CD4-positive, alpha-beta memory T cell (primary cell): ENCODE results near the gene IL1RL2. TPM values are rescaled to one million over a fixed set of nuclear protein-coding genes. Genes with fewer than 3 reads are reported as not detected.

Source experiments
- CTCF ChIA-PET: fragments of 350-600 bp; sonication (Branson Sonifier 250); formaldehyde crosslinking; loops from one replicate; lab custom pipeline; 2021; ENCODE audit warnings: inconsistent platforms; ENCODE audit not compliant: partially characterized antibody; lab: Charles Lee
- POLR2A ChIA-PET: fragments of 350-600 bp; sonication (Branson Sonifier 250); formaldehyde crosslinking; loops from one replicate; lab custom pipeline; 2021; ENCODE audit not compliant: partially characterized antibody; lab: Charles Lee
- DNase-seq, 5 donors: peaks; one replicate each; pipeline versions ENCODE4 v3.0.0 to v3.0.0-alpha.2; 2020 to 2022; ENCODE audit warnings: mixed read lengths in 1 of 5
- H3K27ac ChIP-seq: one replicate; pipeline ENCODE4 v1.7.0; 2013; ENCODE audit warnings: low read depth, low read length
- H3K27me3 ChIP-seq: 2 replicates; pipeline ENCODE4 v1.7.0; 2013; ENCODE audit warnings: mild to moderate bottlenecking, low read length, moderate library complexity; ENCODE audit not compliant: insufficient read depth
- H3K36me3 ChIP-seq: 2 replicates; pipeline ENCODE4 v1.7.0; 2013; ENCODE audit warnings: mild to moderate bottlenecking, low read length, moderate library complexity; ENCODE audit not compliant: insufficient read depth
- H3K4me1 ChIP-seq: 2 replicates; pipeline ENCODE4 v1.7.0; 2013; ENCODE audit warnings: mild to moderate bottlenecking, low read length, moderate library complexity; ENCODE audit not compliant: insufficient read depth
- H3K4me3 ChIP-seq, 2 donors: one replicate each; pipeline ENCODE4 v1.7.0; 2013; ENCODE audit warnings: low read length in 2 of 2, mild to moderate bottlenecking in 1 of 2
- H3K9me3 ChIP-seq, 2 donors: one replicate each; pipeline ENCODE4 v1.7.0; 2013; ENCODE audit warnings: low read length in 2 of 2, control low read depth in 1 of 2; ENCODE audit not compliant: control insufficient read depth in 1 of 2
- H3K27ac Mint-ChIP-seq, 7 donors: one replicate each; pipeline ENCODE4 v1.8.0; 2020 to 2021; ENCODE audit warnings: mixed read lengths in 7 of 7, mild to moderate bottlenecking in 6 of 7, inconsistent platforms in 3 of 7, moderate library complexity in 3 of 7
- H3K27me3 Mint-ChIP-seq, 2 donors: one replicate each; pipeline ENCODE4 v1.8.0; 2020 to 2021; ENCODE audit warnings: mixed read lengths in 2 of 2
- H3K36me3 Mint-ChIP-seq, 2 donors: one replicate each; pipeline ENCODE4 v1.8.0; 2020 to 2021; ENCODE audit warnings: mixed read lengths in 2 of 2, inconsistent platforms in 1 of 2, mild to moderate bottlenecking in 1 of 2
- H3K4me1 Mint-ChIP-seq, 4 donors: one replicate each; pipeline ENCODE4 v1.8.0; 2020 to 2021; ENCODE audit warnings: mixed read lengths in 4 of 4, mild to moderate bottlenecking in 1 of 4
- H3K4me3 Mint-ChIP-seq, 8 donors: one replicate each; pipeline ENCODE4 v1.8.0; 2020 to 2021; ENCODE audit warnings: mixed read lengths in 8 of 8, mild to moderate bottlenecking in 7 of 8, moderate library complexity in 6 of 8, inconsistent platforms in 3 of 8
- H3K9me3 Mint-ChIP-seq, 8 donors: one replicate each; pipeline ENCODE4 v1.8.0; 2020 to 2021; ENCODE audit warnings: mixed read lengths in 8 of 8, mild to moderate bottlenecking in 5 of 8, inconsistent platforms in 3 of 8, moderate library complexity in 1 of 8
- intact Hi-C: fragments of 100-400 bp; cut with micrococcal nuclease; formaldehyde crosslinking; loops from one replicate; pipeline ENCODE4 v1.15.1; 2023
- polyA plus RNA-seq, 2 donors: library from polyadenylated mRNA; unstranded; fragments of 300-500 nt; fragmentation: Illumina TruSeq; gene quantifications; one replicate each; pipeline ENCODE4 v1.2.3, GENCODE V29; 2021
- total RNA-seq, 2 experiments: library from RNA; stranded (reverse); gene quantifications; one replicate each; pipeline ENCODE4 v1.2.3, GENCODE V29; 2021

The IL1RL2 gene
- total and polyA plus RNA-seq, 4 experiments from 2014 or later, result 0.23 TPM; not detected in 3

DNA sequence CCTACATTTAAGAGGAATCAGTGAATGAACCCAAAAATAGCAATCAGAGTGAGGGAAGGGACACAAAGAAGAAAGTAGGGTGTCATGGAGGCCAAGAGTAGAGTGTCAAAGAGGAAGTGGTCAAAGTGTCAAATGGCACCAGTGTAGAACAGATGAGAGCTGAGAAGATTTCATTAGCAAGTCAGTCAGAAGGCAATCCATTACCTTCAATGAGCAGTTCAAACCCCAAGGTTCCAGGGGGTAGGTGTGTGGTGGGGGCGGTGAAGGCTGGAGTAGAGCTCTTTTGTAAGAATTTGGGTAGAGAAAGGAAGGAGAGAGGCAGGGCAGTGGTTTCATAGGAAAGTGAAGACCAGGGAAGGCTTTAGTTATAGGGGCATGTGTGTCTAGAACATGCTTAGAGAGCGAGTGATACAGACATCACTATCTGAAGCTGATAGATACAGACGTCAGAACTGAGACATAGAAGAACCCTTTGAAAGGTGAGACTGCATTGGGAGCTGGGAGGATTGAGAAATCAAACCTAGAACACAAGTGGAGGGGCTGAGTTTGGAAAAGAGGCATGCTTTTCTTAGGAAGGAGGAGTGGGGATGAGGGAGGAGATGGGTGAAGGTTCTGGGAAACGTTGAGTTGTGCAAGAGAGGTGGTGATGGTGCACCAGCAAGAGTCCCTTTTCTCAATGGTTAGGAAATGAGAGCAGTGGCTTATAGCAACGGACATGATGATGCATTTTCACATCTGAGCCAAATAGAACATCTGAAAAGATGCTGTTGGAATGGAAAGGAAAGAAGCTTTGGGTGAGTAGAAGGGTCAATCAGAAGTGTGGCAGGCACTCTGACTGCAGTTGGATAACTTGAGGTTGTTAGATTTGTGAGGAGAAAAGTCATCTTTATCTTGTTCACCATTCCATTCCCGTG lies 75.7 kb downstream of the IL1RL2 start:
- peaks cover 29% of the 10 kb centered on the region for H3K4me1 ChIP-seq
- H3K4me3 ChIP-seq, result no peak overlapping the region
- CTCF ChIA-PET, result interaction anchor here (0.6 to 2.5 kb wide), 4 partner anchors 10 to 181 kb away, joined by 4 to 11 read pairs (median 4); partner anchors contain the start of gene IL18R1
- H3K36me3 ChIP-seq, result no peaks in the 10 kb centered on the region
- no peaks in the 10 kb centered on the region for H3K36me3 Mint-ChIP-seq
- H3K4me1 Mint-ChIP-seq, result peaks cover 14 to 27% (median 16%) of the 10 kb centered on the region in 4 donors
- no peak for DNase-seq
- no peak overlapping the region for H3K27ac Mint-ChIP-seq
- peaks cover 0 to 1% of the 10 kb centered on the region in 2 donors for H3K27me3 Mint-ChIP-seq
- H3K27ac ChIP-seq, result no peak overlapping the region
- POLR2A ChIA-PET, result no interaction called here
- intact Hi-C loops, result no loop called here
- H3K9me3 Mint-ChIP-seq, result peaks cover 0 to 2% (median 0%) of the 10 kb centered on the region in 8 donors
- no peak overlapping the region for H3K4me3 Mint-ChIP-seq
- no peaks in the 10 kb centered on the region for H3K27me3 ChIP-seq
- no peaks in the 10 kb centered on the region for H3K9me3 ChIP-seq

DNA sequence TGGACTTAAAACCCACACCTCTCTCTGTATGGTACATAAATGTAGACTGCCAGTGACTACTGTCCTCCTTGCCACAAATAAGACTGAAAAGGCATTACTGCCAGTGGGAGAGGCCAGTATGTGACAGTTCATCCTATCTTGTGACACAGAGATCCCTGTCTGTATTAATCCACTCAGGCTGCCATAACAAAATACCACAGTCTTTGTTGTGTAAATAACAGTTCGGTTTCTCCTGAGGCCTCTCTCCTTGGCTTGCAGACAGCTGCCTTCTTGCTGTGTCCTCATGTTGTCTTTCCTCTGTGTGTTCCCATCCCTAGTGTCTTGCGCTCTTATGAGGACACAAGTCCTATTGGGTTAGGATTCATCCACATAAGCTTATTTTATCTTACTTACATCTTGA lies 78.1 kb downstream of the IL1RL2 start:
- no peak for DNase-seq
- H3K4me3 ChIP-seq, result no peak overlapping the region
- no peaks in the 10 kb centered on the region for H3K27me3 ChIP-seq
- Mint-ChIP-seq H3K27ac (no peak overlapping the region), H3K9me3 (no peaks in the 10 kb centered on the region), H3K27me3 (peaks cover 0 to 1% of the 10 kb centered on the region in 2 donors), H3K36me3 (no peaks in the 10 kb centered on the region), H3K4me3 (peak overlapping the region in 3 of 8 donors; percentile 7 to 15 (median 12)), H3K4me1 (peaks cover 0 to 11% (median 4%) of the 10 kb centered on the region in 4 donors)
- intact Hi-C loops, result no loop called here
- H3K36me3 ChIP-seq, result no peaks in the 10 kb centered on the region
- POLR2A ChIA-PET, result interaction anchor here (0.6 kb wide), 1 partner anchor 548 kb away, joined by 3 read pairs; no protein-coding TSS in a partner anchor
- CTCF ChIA-PET, result interaction anchor here (5.0 kb wide), 1 partner anchor 12 kb away, joined by 27 read pairs; no protein-coding TSS in a partner anchor
- H3K4me1 ChIP-seq, result peaks cover 10% of the 10 kb centered on the region
- H3K27ac ChIP-seq, result no peak overlapping the region
- no peaks in the 10 kb centered on the region for H3K9me3 ChIP-seq

DNA sequence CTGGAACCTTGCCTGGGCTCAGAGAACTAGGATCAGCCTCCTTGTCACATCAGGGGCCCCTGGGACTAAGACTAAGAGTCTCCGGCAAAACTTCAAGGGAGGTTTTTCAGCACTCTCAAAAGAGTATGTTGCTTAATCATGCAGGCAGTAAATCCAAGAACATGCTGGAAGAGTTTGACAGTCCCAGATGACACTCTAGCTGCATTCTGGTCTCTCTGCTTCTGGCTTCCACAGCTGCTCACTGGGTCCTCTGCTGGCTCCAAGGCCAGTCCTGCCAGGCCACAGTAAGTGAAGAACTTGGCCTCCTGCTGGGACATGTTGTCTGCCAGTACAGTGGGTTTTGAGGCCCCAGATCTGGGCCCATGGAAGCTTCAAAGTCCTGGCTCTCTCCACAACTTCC lies 79.4 kb downstream of the IL1RL2 start:
- Mint-ChIP-seq H3K4me3 (no peak overlapping the region), H3K27ac (no peak overlapping the region), H3K4me1 (peaks cover 0 to 11% (median 4%) of the 10 kb centered on the region in 4 donors), H3K36me3 (peaks cover 0 to 3% of the 10 kb centered on the region in 2 donors), H3K9me3 (no peaks in the 10 kb centered on the region), H3K27me3 (peaks cover 0 to 7% of the 10 kb centered on the region in 2 donors)
- DNase-seq, result no peak
- Histone ChIP-seq H3K4me1 (peaks cover 10% of the 10 kb centered on the region), H3K27me3 (no peaks in the 10 kb centered on the region), H3K36me3 (no peaks in the 10 kb centered on the region), H3K27ac (no peak overlapping the region), H3K9me3 (no peaks in the 10 kb centered on the region), H3K4me3 (no peak overlapping the region)
- intact Hi-C loops, result no loop called here
- POLR2A ChIA-PET, result no interaction called here
- CTCF ChIA-PET, result interaction anchor here (0.9 to 5.0 kb wide), 2 partner anchors 14 to 25 kb away, joined by 3 to 27 read pairs; no protein-coding TSS in a partner anchor

DNA sequence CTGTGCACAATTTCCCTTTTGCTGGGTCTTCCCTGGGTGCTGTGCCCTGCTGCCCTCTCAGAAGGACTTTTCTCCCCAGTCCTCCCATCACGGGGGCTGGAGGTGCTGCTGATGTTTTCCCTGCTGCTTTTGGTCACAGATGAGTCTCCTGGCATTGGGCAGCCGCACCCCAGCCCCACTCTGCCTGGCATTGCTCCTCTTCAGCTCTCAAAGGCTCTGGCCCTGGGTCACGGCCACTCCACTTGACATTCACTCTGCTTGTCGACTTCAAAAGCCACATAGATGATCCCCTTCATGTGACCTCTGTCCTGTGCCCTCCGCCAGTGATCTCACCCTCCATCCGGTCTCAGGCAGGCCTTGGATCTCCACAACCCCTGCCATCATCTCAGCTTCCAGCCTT lies 81.0 kb downstream of the IL1RL2 start:
- Mint-ChIP-seq H3K9me3 (no peaks in the 10 kb centered on the region), H3K27me3 (peaks cover 0 to 7% of the 10 kb centered on the region in 2 donors), H3K36me3 (peaks cover 0 to 3% of the 10 kb centered on the region in 2 donors), H3K27ac (no peak overlapping the region), H3K4me1 (peaks cover 5 to 17% (median 9%) of the 10 kb centered on the region in 4 donors), H3K4me3 (no peak overlapping the region)
- Histone ChIP-seq H3K4me1 (peaks cover 7% of the 10 kb centered on the region), H3K9me3 (no peaks in the 10 kb centered on the region), H3K27me3 (no peaks in the 10 kb centered on the region), H3K36me3 (no peaks in the 10 kb centered on the region), H3K27ac (no peak overlapping the region), H3K4me3 (no peak overlapping the region)
- CTCF ChIA-PET, result interaction anchor here (5.0 kb wide), 1 partner anchor 15 kb away, joined by 27 read pairs; no protein-coding TSS in a partner anchor
- DNase-seq, result no peak
- POLR2A ChIA-PET, result no interaction called here
- intact Hi-C loops, result no loop called here

DNA sequence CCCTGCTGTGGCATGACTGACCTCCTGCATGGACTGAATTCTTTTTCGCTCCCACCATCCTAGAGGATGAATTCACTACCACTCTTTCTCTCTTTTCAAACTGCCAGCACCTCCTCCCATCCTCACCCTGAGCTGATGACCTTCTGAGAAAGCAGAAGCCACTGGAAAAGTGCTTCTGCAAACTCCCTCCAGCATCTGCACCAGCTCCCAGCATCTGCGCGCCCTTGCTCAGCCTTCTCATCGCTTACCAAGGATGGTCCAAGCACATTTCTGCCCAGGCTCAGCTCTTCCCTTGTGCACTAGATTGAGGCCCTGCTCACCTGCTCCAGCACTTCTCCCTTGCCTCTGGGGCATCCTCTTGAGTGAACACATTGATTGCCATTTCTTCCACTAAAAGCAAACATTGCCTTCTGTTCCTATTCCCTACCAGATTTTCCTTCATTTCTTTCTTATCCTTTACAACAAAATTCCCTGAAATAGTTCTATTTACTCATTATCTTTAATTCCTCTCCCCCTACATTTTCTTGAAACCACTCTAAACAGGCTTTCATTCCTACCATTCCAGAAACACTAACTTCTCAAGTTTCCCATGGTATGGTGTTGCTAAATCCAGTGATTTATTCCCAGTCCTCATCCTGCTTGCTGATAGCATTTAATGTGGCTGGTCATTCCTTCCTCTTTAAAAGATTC lies 81.8 kb downstream of the IL1RL2 start:
- intact Hi-C loops, result no loop called here
- CTCF ChIA-PET, result no interaction called here
- H3K9me3 ChIP-seq, result no peaks in the 10 kb centered on the region
- POLR2A ChIA-PET, result no interaction called here
- DNase-seq, result no peak
- Mint-ChIP-seq H3K4me1 (peaks cover 5 to 15% (median 9%) of the 10 kb centered on the region in 4 donors), H3K27me3 (peaks cover 0 to 9% of the 10 kb centered on the region in 2 donors), H3K9me3 (no peaks in the 10 kb centered on the region), H3K27ac (no peak overlapping the region), H3K36me3 (peaks cover 0 to 3% of the 10 kb centered on the region in 2 donors), H3K4me3 (no peak overlapping the region)
- H3K4me3 ChIP-seq, result no peak overlapping the region
- H3K27me3 ChIP-seq, result no peaks in the 10 kb centered on the region
- peaks cover 7% of the 10 kb centered on the region for H3K4me1 ChIP-seq
- H3K36me3 ChIP-seq, result no peaks in the 10 kb centered on the region
- no peak overlapping the region for H3K27ac ChIP-seq

- peaks cover 5 to 17% (median 9%) of the 10 kb centered on the region in 4 donors for H3K4me1 Mint-ChIP-seq
- Histone ChIP-seq H3K36me3 (no peaks in the 10 kb centered on the region), H3K4me3 (no peak overlapping the region), H3K27me3 (no peaks in the 10 kb centered on the region), H3K9me3 (no peaks in the 10 kb centered on the region), H3K27ac (no peak overlapping the region), H3K4me1 (peaks cover 7% of the 10 kb centered on the region)
- peaks cover 0 to 9% of the 10 kb centered on the region in 2 donors for H3K27me3 Mint-ChIP-seq
- no peaks in the 10 kb centered on the region for H3K9me3 Mint-ChIP-seq
- CTCF ChIA-PET, result interaction anchor here (1.4 kb wide), 1 partner anchor 17 kb away, joined by 3 read pairs; no protein-coding TSS in a partner anchor
- H3K27ac Mint-ChIP-seq, result no peak overlapping the region
- peaks cover 0 to 3% of the 10 kb centered on the region in 2 donors for H3K36me3 Mint-ChIP-seq
- POLR2A ChIA-PET, result no interaction called here
- H3K4me3 Mint-ChIP-seq, result no peak overlapping the region
- no peak for DNase-seq
- intact Hi-C loops, result no loop called here
Measured at GRCh38 chr2:102269200-102269524, 82.3 kb downstream of the IL1RL2 start.
